Measurements from ENCODE around the gene ARHGAP10.

- TF ChIP-seq TAF1 (IDR thresholded peaks at IDR 0.05; ENCODE audit: low read depth, low read length) (no peak), POLR2AphosphoS5 (IDR thresholded peaks at IDR 0.05; ENCODE audit: low read depth, low read length) (no peak), POLR2A (IDR thresholded peaks at IDR 0.05; ENCODE audit: low read depth, low read length) (no peak), SPI1 (IDR thresholded peaks at IDR 0.05; ENCODE audit: low read depth, low read length) (no peak), POU2F2 (IDR thresholded peaks at IDR 0.05; ENCODE audit: low read depth, low read length) (no peak), PAX5 (IDR thresholded peaks at IDR 0.05; ENCODE audit: insufficient read depth, low read length, severe bottlenecking) (no peak)
Observed at GRCh38 chr4:147825451-147826287, 93.8 kb downstream of the ARHGAP10 start.
